Activated naive CD8-positive, alpha-beta T cell treated with anti-CD3 and anti-CD28 coated beads, Interleukin-2, amount 10 ng/mL, durations not matched to agents 7 days and 5 days (primary cell): ENCODE data around the gene NKAIN2. TPM values are rescaled to one million over a fixed set of nuclear protein-coding genes. Genes with fewer than 3 reads are reported as not detected.
"Not testable (repeated sequence)": the region's sequence is repeated elsewhere in the genome, so short reads cannot be mapped to it uniquely, and the experiment has no call there.

Experiments
- ATAC-seq: fragments of 150-1000 bp; cut with Tn5 transposase; one replicate; pipeline ENCODE4 v1.10.0; 2021; ENCODE audit warnings: low read depth, moderate library complexity
- POLR2A ChIA-PET: fragments of 350-600 bp; sonication (Branson Sonifier 250); formaldehyde crosslinking; loops from one replicate; lab custom pipeline; 2021; ENCODE audit warnings: antibody characterized with exemption; lab: Charles Lee
- DNase-seq: peaks from one replicate; pipeline ENCODE4 v3.0.0; 2021
- H3K27ac Mint-ChIP-seq: one replicate; pipeline ENCODE4 v1.8.0; 2022; ENCODE audit warnings: mild to moderate bottlenecking, mixed read lengths
- H3K27me3 Mint-ChIP-seq: one replicate; pipeline ENCODE4 v1.8.0; 2022; ENCODE audit warnings: mild to moderate bottlenecking, moderate library complexity, mixed read lengths
- H3K36me3 Mint-ChIP-seq: one replicate; pipeline ENCODE4 v1.8.0; 2021; ENCODE audit warnings: mild to moderate bottlenecking, mixed read lengths
- H3K4me1 Mint-ChIP-seq: one replicate; pipeline ENCODE4 v1.8.0; 2021; ENCODE audit warnings: mixed read lengths
- H3K4me3 Mint-ChIP-seq: one replicate; pipeline ENCODE4 v1.8.0; 2022; ENCODE audit warnings: mild to moderate bottlenecking, moderate library complexity, mixed read lengths
- H3K9me3 Mint-ChIP-seq: one replicate; pipeline ENCODE4 v1.8.0; 2021; ENCODE audit warnings: mixed read lengths
- total RNA-seq, 2 experiments: library from RNA; stranded (reverse); gene quantifications; one replicate each; pipeline ENCODE4 v1.2.3, GENCODE V29; 2021

Gene NKAIN2
- total RNA-seq, 2 experiments from 2014 or later = not detected

GRCh38 chr6:124524491-124525200 is 721.0 kb downstream of the NKAIN2 start:
- Mint-ChIP-seq H3K36me3 (no peaks in the 10 kb centered on the region), H3K27ac (no peak overlapping the region), H3K4me1 (no peaks in the 10 kb centered on the region), H3K27me3 (no peaks in the 10 kb centered on the region), H3K9me3 (no peaks in the 10 kb centered on the region), H3K4me3 (no peak overlapping the region)
- ATAC-seq (no peak), DNase-seq (no peak)
- POLR2A ChIA-PET = no interaction called here

GRCh38 chr6:124530926-124531325 is 727.3 kb downstream of the NKAIN2 start:
- no peak overlapping the region for H3K4me3 Mint-ChIP-seq
- H3K36me3 Mint-ChIP-seq = no peaks in the 10 kb centered on the region
- H3K27ac Mint-ChIP-seq = no peak overlapping the region
- no peaks in the 10 kb centered on the region for H3K27me3 Mint-ChIP-seq
- no peaks in the 10 kb centered on the region for H3K9me3 Mint-ChIP-seq
- POLR2A ChIA-PET = no interaction called here
- ATAC-seq = no peak
- H3K4me1 Mint-ChIP-seq = no peaks in the 10 kb centered on the region
- DNase-seq = no peak

GRCh38 chr6:124535299-124535698 is 731.6 kb downstream of the NKAIN2 start:
- Mint-ChIP-seq H3K27ac (no peak overlapping the region), H3K9me3 (no peaks in the 10 kb centered on the region), H3K4me3 (no peak overlapping the region), H3K27me3 (peaks cover 2% of the 10 kb centered on the region), H3K4me1 (no peaks in the 10 kb centered on the region), H3K36me3 (no peaks in the 10 kb centered on the region)
- POLR2A ChIA-PET = no interaction called here
- no peak for ATAC-seq
- DNase-seq = no peak

DNA sequence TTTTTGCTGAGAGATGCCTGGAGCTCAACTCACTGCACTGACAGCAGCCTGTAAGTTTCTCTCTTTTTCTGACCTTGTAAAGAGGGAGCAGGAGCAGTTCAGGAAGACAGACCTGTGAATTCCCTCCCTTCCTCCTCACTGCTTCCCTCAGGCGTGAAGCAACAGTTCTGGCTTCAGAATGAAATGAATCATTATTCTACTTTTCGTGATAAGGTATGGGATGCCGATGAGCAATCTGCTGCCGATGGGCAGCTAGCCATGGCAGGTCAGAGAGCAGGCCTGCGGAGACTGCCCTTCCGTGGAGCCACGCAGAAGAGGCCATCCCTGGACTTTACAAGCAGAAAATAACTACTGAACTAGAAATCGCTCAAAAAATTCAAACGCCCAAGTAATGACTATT is 732.1 kb downstream of the NKAIN2 start:
- H3K4me1 Mint-ChIP-seq = no peaks in the 10 kb centered on the region
- no peak for ATAC-seq
- no peaks in the 10 kb centered on the region for H3K9me3 Mint-ChIP-seq
- no peaks in the 10 kb centered on the region for H3K36me3 Mint-ChIP-seq
- DNase-seq = no peak
- H3K27ac Mint-ChIP-seq = no peak overlapping the region
- POLR2A ChIA-PET = no interaction called here
- peaks cover 2% of the 10 kb centered on the region for H3K27me3 Mint-ChIP-seq
- H3K4me3 Mint-ChIP-seq = no peak overlapping the region

DNA sequence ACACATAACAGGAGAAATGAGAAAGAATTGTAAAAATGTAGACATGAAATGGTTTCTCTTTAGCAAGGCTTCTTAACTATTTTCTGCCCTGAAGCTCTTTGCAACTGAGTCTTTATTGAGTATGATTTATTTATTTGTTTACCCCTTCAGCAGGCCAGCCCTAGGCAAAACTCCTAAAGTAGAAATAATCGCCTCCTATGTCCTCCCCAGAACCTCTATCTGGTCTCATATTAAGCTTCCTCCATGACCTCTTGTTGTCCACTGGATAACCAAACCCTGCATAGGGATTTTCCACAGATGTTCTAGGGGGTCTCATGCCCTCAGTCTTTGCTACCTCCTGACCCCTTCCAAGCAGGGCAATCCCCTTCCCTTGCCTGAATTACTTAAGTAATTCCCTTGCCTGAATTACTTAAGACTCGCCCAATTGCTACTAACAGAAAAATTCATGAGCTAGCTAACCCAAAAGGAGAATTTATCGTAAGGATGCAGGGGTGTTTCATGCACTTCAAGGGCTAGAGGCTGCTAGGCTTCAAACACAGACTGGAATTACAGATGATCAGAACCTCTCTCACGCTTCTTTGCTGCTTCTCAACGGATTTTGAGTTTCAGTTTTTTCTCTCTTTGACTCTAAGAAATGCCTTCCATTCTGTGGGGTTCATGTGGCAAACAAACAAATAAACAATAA is 732.6 kb downstream of the NKAIN2 start:
- peaks cover 2% of the 10 kb centered on the region for H3K27me3 Mint-ChIP-seq
- H3K9me3 Mint-ChIP-seq = no peaks in the 10 kb centered on the region
- H3K4me3 Mint-ChIP-seq = no peak overlapping the region
- DNase-seq = no peak
- no peaks in the 10 kb centered on the region for H3K36me3 Mint-ChIP-seq
- no peak for ATAC-seq
- H3K27ac Mint-ChIP-seq = no peak overlapping the region
- POLR2A ChIA-PET = no interaction called here
- no peaks in the 10 kb centered on the region for H3K4me1 Mint-ChIP-seq

DNA sequence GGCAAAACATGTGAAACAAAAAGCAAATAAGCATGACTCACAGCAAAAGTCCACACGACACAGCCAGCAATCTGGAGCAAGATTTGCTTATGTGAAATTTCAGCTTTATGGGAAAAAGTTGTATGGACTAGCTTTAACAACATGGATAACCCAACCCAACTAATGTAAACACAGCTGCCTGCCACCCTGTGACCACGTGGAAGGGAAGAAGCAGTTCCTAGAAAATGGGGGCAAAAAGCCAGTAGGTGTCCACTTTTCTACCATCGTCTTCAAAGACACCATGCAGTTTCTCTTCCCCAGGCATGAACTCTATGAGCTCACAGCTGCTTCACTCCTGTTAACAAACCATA is 733.2 kb downstream of the NKAIN2 start:
- Mint-ChIP-seq H3K4me1 (no peaks in the 10 kb centered on the region), H3K27ac (no peak overlapping the region), H3K4me3 (no peak overlapping the region), H3K9me3 (no peaks in the 10 kb centered on the region), H3K36me3 (no peaks in the 10 kb centered on the region), H3K27me3 (peaks cover 2% of the 10 kb centered on the region)
- DNase-seq = no peak
- POLR2A ChIA-PET = no interaction called here
- ATAC-seq = no peak

DNA sequence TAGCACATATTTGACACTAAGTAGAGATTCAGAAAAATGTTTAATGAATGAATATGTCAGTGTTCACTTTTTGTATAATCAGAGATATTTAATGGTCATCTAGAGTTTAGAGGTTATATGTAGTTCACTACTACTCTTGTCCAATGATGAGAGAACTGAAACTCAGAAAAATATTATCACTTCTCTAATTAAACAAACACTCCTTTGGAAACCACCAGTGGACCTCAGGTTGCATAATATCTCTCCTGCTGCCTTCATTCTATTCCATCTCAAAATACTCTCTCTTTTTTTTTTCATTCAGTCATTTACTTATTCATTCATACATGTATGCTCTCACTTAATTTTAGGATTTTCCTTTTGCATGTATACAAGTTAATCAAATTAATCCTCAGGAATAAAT is 735.4 kb downstream of the NKAIN2 start:
- no peak for ATAC-seq
- no peak for DNase-seq
- Mint-ChIP-seq H3K27ac (no peak overlapping the region), H3K27me3 (peaks cover 2% of the 10 kb centered on the region), H3K36me3 (no peaks in the 10 kb centered on the region), H3K9me3 (no peaks in the 10 kb centered on the region), H3K4me1 (no peaks in the 10 kb centered on the region), H3K4me3 (no peak overlapping the region)
- POLR2A ChIA-PET = no interaction called here

GRCh38 chr6:124541573-124541972 is 737.9 kb downstream of the NKAIN2 start:
- Mint-ChIP-seq H3K27ac (no peak overlapping the region), H3K9me3 (no peaks in the 10 kb centered on the region), H3K4me3 (no peak overlapping the region), H3K36me3 (no peaks in the 10 kb centered on the region), H3K4me1 (no peaks in the 10 kb centered on the region), H3K27me3 (no peaks in the 10 kb centered on the region)
- ATAC-seq (no peak), DNase-seq (no peak)
- POLR2A ChIA-PET = no interaction called here

DNA sequence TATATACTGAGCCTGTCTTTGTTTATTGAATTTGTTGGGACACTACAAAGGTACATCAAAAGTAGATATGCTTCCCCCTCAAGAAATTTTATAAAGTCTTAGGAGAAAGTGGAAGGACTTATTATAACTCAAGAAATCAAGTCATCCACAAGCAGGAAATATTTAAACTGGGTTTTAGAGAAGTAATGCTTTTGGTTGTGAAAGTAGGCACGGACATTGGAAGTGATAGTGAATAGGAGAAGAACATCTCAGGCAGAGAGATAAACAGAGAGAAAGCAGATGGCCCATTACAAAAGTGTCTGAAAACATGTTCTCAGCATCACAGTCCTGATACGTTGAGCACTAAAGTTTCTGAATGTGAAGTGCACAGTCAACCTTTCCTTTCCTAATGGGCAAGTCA is 742.9 kb downstream of the NKAIN2 start:
- Mint-ChIP-seq H3K27me3 (no peaks in the 10 kb centered on the region), H3K4me1 (no peaks in the 10 kb centered on the region), H3K36me3 (no peaks in the 10 kb centered on the region), H3K9me3 (no peaks in the 10 kb centered on the region), H3K27ac (no peak overlapping the region), H3K4me3 (no peak overlapping the region)
- no peak for DNase-seq
- ATAC-seq = no peak
- POLR2A ChIA-PET = no interaction called here

DNA sequence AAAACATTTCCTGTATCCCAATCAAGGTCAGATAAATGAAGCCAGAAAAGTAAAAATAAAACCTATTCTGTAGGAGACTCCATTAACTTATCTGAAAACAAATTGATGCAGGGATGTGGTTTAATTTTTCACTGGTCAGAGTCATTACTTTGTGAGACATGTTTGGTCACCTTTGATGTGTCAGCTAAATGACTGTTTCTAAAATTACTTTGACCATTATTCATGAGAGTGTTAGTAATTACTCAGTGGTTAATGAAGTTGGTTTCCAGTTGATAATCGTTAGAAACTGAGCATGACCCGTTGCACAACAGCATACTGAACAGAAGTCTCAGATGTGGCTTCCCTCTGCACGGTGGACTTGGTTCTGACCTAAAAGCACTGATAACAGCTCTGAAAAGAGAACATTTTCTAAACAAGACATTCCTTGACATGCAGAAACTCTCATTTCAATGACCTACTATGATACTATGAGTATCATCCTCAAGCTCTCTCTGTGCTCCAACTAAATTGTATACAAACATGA is 748.1 kb downstream of the NKAIN2 start:
- DNase-seq (no peak), ATAC-seq (no peak)
- Mint-ChIP-seq H3K36me3 (no peaks in the 10 kb centered on the region), H3K4me1 (no peaks in the 10 kb centered on the region), H3K4me3 (no peak overlapping the region), H3K9me3 (no peaks in the 10 kb centered on the region), H3K27ac (no peak overlapping the region), H3K27me3 (no peaks in the 10 kb centered on the region)
- POLR2A ChIA-PET = no interaction called here

DNA sequence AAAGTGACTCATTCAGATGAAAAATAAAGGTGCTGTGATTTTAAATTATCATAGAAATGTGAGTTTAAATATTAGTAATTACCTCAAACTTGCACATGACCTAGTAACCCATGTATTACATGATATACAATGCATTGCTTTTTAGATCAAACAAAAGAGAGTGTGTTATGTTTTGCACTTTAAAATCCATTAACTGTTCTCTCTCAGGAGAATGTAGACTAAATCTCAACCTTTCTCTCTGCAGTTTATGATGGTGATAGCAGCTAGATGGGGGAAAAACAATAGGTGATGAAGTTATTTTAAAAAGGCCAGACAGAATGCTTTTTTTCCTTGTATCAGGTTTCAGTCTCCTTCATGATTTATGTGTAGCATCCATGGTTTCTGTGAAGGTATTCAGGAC is 754.2 kb downstream of the NKAIN2 start:
- Mint-ChIP-seq H3K4me3 (no peak overlapping the region), H3K4me1 (no peaks in the 10 kb centered on the region), H3K27me3 (no peaks in the 10 kb centered on the region), H3K36me3 (no peaks in the 10 kb centered on the region), H3K27ac (no peak overlapping the region), H3K9me3 (no peaks in the 10 kb centered on the region)
- ATAC-seq (no peak), DNase-seq (no peak)
- POLR2A ChIA-PET = no interaction called here

GRCh38 chr6:124560078-124560477 is 756.4 kb downstream of the NKAIN2 start:
- H3K4me3 Mint-ChIP-seq, ATAC-seq, H3K36me3 Mint-ChIP-seq, H3K27ac Mint-ChIP-seq, POLR2A ChIA-PET, DNase-seq, H3K4me1 Mint-ChIP-seq, H3K9me3 Mint-ChIP-seq, H3K27me3 Mint-ChIP-seq: not testable (repeated sequence)

DNA sequence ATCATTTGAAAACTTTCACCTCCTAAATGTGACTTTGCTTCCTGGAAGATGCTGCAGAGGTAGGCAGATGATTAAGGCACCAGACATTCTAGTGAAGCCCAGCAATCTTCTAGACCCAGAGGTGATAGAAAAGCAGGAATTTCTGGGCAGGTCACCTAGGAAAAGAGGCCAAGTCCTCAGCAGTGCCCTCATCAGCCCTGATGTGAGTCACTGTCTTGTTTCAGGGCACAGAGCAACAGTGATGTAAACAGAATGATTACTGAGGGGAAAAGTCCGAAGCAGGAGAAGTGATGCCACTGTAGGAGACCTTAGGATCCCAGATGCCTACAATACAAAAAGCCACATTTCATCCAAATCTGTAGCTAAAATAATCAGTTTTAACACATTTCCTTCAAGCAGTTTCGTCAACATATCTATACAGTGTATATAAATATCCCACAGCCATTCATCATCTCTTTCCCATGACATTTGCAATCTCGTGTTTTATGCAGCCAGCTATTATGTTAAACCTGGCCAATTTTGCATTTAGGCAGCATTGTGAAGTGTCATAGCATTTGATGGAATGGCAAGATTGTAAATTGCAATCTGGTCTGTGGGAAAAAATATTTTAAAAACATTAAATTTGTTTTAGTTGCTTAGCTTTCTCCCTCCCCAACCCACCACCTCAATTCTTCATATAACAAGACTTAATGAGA is 757.4 kb downstream of the NKAIN2 start:
- ATAC-seq = no peak
- no peak overlapping the region for H3K4me3 Mint-ChIP-seq
- no peaks in the 10 kb centered on the region for H3K36me3 Mint-ChIP-seq
- POLR2A ChIA-PET = no interaction called here
- H3K27me3 Mint-ChIP-seq = no peaks in the 10 kb centered on the region
- no peaks in the 10 kb centered on the region for H3K9me3 Mint-ChIP-seq
- no peaks in the 10 kb centered on the region for H3K4me1 Mint-ChIP-seq
- no peak overlapping the region for H3K27ac Mint-ChIP-seq
- DNase-seq = no peak

DNA sequence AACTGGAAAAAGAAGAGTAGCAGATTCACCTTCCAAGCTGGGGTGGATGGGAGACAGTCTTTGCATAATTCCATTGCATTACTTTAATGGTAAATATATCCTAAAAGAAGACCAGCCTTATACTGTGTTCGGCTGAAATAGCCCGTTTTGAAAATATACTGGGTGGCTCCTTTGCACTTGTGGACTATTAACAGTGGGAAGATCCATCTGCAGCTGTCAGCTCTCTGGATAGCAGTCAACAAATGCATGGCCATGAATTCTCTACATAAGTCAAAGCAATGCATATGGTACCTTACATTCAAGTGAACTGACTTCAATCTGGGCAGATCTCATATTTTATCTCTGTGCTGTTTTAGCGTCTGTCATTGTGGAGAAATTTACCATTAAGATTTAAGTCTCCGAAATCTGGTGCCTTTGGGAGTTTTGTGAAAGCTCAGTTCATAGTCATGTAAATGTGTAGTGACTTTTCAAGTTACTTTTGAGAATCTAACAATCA is 758.0 kb downstream of the NKAIN2 start:
- ATAC-seq = no peak
- H3K4me3 Mint-ChIP-seq = no peak overlapping the region
- no peaks in the 10 kb centered on the region for H3K36me3 Mint-ChIP-seq
- H3K9me3 Mint-ChIP-seq = no peaks in the 10 kb centered on the region
- H3K27me3 Mint-ChIP-seq = no peaks in the 10 kb centered on the region
- POLR2A ChIA-PET = no interaction called here
- no peak for DNase-seq
- no peak overlapping the region for H3K27ac Mint-ChIP-seq
- H3K4me1 Mint-ChIP-seq = no peaks in the 10 kb centered on the region
